WERI-Rb-1 (cell line): ENCODE measurements around the gene SEMA4D.
"Not testable (repeated sequence)": the region's sequence is repeated elsewhere in the genome, so short reads cannot be mapped to it uniquely, and the experiment has no call there.

Experiments used
- DNase-seq: peaks from one replicate; pipeline ENCODE4 v3.0.0-alpha.2; 2020
- H3K27ac ChIP-seq: fragments of 250-450 bp; sonication (Bioruptor Pico); 2 replicates; pipeline ENCODE4 v1.5.1; 2020; ENCODE audit warnings: mild to moderate bottlenecking, moderate library complexity
- H3K27me3 ChIP-seq: fragments of 250-450 bp; sonication (Bioruptor Pico); 2 replicates; pipeline ENCODE4 v1.5.1; 2021; ENCODE audit warnings: mild to moderate bottlenecking, low read depth, moderate library complexity; ENCODE audit not compliant: insufficient read depth, severe bottlenecking
- H3K36me3 ChIP-seq: fragments of 250-450 bp; sonication (Bioruptor Pico); 2 replicates; pipeline ENCODE4 v1.5.1; 2020; ENCODE audit warnings: mild to moderate bottlenecking, moderate library complexity
- H3K4me3 ChIP-seq: 2 replicates; pipeline ENCODE4 v1.5.1; 2011; ENCODE audit warnings: low read depth, mild to moderate bottlenecking, control low read depth, low read length
- H3K9me3 ChIP-seq: fragments of 250-450 bp; sonication (Bioruptor Pico); 2 replicates; pipeline ENCODE4 v1.5.1; 2021; ENCODE audit warnings: mild to moderate bottlenecking, moderate library complexity; ENCODE audit not compliant: severe bottlenecking
- TF ChIP-seq, protein P1 (sequence below): IDR thresholded peaks from 2 replicates; pipeline ENCODE4 v1.5.1; 2011; ENCODE audit warnings: low read depth, mild to moderate bottlenecking, control low read depth, inconsistent platforms, low read length

SEMA4D gene

DNA sequence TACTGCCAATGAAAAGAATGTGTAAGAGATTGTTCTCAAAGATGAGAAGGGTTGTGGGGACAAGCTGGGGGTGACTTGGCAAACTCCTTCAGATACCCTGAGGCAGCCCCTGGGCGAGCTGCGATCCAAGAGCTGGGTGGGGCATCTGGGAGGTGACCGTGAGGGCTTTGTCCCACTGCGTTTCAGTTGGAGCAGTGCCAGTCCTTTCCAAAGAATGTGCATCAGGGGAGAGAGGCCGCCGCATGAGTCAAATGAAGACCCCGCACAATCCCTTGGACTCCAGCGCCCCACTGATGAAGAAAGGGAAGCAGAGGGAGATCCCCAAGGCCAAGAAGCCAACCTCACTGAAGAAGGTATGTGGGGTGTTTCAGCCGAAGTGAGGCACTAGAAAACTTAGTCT is 151.2 kb downstream of the SEMA4D start:
- peaks cover 85% of the 10 kb centered on the region for H3K36me3 ChIP-seq
- no peaks in the 10 kb centered on the region for H3K9me3 ChIP-seq
- TF ChIP-seq, protein P1, sequence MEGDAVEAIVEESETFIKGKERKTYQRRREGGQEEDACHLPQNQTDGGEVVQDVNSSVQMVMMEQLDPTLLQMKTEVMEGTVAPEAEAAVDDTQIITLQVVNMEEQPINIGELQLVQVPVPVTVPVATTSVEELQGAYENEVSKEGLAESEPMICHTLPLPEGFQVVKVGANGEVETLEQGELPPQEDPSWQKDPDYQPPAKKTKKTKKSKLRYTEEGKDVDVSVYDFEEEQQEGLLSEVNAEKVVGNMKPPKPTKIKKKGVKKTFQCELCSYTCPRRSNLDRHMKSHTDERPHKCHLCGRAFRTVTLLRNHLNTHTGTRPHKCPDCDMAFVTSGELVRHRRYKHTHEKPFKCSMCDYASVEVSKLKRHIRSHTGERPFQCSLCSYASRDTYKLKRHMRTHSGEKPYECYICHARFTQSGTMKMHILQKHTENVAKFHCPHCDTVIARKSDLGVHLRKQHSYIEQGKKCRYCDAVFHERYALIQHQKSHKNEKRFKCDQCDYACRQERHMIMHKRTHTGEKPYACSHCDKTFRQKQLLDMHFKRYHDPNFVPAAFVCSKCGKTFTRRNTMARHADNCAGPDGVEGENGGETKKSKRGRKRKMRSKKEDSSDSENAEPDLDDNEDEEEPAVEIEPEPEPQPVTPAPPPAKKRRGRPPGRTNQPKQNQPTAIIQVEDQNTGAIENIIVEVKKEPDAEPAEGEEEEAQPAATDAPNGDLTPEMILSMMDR, result no peak
- DNase-seq, result no peak
- H3K27ac ChIP-seq, result no peak overlapping the region
- H3K4me3 ChIP-seq, result no peak overlapping the region
- H3K27me3 ChIP-seq, result no peaks in the 10 kb centered on the region

DNA sequence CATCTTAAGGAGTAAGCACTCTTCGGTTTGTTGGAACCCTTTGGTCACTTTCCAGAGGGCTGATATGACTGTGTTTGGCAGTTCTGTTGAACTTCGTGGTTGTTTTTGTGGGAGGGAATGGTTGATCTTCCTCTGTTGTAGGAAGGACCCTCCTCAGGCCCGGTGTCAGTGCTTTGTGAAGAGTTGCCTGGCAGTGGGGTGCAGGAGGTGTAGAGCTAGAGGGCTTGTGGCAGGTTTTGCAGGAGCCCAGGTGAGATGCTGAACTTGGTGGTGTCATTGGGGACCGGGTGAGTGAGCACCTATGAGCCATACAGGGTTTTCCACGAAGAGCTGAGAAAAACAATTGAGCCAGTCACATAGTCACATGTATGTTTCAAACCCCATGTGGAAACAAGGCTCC is 152.4 kb downstream of the SEMA4D start:
- H3K27ac ChIP-seq, result no peak overlapping the region
- no peaks in the 10 kb centered on the region for H3K9me3 ChIP-seq
- no peak overlapping the region for H3K4me3 ChIP-seq
- no peak for DNase-seq
- TF ChIP-seq, protein P1, result no peak
- no peaks in the 10 kb centered on the region for H3K27me3 ChIP-seq
- H3K36me3 ChIP-seq, result peaks cover 84% of the 10 kb centered on the region

DNA sequence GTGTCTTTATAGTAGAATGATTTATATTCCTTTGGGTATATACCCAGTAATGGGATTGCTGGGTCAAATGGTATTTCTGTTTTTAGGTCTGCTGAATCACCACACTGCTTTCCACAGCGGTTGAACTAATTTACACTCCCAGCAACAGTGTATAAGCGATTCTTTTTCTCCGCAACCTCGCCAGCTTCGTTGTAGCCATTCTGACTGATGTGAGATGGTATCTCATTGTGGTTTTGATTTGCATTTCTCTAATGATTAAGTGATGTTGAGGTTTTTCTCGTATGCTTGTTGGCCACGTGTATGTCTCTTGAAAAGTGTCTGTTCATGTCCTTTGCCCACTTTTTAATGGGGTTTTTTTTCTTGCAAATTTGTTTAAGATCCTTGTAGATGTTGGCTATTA is 154.1 kb downstream of the SEMA4D start:
- not testable (repeated sequence) for DNase-seq, H3K4me3 ChIP-seq, H3K27me3 ChIP-seq, H3K9me3 ChIP-seq, H3K27ac ChIP-seq
- H3K36me3 ChIP-seq, result peaks cover 72% of the 10 kb centered on the region

DNA sequence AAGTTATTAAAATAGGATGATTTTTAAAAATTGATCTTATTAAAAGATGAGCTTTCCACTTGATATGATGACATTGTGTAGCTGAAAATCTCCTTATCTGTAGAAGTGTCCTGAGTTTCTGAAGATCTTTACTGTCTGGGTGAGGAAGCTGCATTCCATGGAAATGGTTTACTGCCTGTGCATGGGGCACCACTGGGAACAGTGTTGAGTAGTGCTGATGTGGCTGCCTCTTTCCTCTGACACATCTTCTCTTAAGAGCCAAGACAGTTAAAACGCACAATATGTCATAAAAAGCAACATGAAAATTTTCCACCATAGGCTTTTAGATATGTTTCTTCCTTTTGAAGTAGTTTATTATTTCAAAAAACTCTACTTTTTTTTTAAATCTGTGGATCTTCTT is 155.0 kb downstream of the SEMA4D start:
- no peak for DNase-seq
- Histone ChIP-seq H3K36me3 (peaks cover 72% of the 10 kb centered on the region), H3K9me3 (no peaks in the 10 kb centered on the region), H3K27ac (no peak overlapping the region), H3K4me3 (no peak overlapping the region), H3K27me3 (no peaks in the 10 kb centered on the region)
- TF ChIP-seq, protein P1, result no peak

DNA sequence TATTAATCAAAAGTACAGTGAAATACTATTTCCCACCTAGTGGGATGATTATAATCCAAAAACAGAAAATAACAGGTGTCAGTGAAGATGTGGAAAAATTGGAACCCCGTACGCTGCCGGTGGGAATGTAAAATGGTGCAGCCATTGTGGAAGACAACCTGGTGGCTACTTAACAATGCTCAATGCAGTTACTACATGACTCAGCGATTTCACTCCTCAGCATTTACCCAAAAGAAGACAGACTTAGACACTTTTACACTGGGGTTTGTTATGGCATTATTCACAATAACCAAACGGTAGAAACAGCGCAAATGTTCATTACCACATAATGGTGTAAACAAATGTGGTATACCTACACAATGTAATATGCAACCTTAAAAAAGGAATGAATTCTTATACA is 155.7 kb downstream of the SEMA4D start:
- TF ChIP-seq, protein P1, result no peak
- H3K27me3 ChIP-seq, result no peaks in the 10 kb centered on the region
- no peak overlapping the region for H3K4me3 ChIP-seq
- no peak overlapping the region for H3K27ac ChIP-seq
- DNase-seq, result no peak
- peaks cover 67% of the 10 kb centered on the region for H3K36me3 ChIP-seq
- no peaks in the 10 kb centered on the region for H3K9me3 ChIP-seq

DNA sequence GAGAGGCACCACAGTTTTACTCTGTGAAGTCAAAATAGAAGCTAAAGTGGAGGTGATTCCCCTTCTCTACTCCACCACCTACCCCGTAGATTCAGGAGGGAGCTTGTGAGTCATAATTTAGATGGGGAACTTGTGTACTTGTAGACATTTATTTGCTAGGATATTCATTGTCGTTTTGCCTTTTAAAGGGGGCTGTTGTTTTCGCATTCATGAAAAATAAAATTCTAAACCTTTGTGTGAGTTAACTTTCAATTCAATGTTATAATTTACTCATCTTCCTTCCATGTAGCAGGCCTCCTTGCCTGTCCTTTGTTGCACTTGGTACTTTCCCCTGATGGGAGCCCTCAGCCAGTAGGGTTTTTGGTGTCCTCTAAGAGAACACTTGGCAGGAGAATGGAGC is 157.6 kb downstream of the SEMA4D start:
- no peak for DNase-seq
- peaks cover 67% of the 10 kb centered on the region for H3K36me3 ChIP-seq
- H3K9me3 ChIP-seq, result no peaks in the 10 kb centered on the region
- no peaks in the 10 kb centered on the region for H3K27me3 ChIP-seq
- TF ChIP-seq, protein P1, result no peak
- no peak overlapping the region for H3K4me3 ChIP-seq
- no peak overlapping the region for H3K27ac ChIP-seq

DNA sequence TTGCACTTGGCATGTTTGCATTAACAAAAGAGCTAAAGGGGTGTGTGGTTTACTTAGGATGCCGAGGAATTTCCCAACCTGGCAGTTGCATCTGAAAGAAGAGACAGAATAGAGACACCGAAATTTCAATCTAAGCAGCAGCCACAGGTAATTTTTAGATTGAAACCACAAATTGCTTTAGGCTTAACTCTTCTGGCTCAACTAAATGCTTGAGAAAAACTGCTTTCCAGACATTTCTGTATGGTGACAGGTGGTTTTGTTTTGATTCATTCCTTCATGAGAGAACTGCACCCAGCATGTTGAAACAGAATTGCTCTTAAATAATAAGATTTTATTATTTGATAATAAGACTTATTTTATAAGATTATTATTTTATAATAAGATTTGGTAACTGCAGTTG is 158.1 kb downstream of the SEMA4D start:
- H3K27me3 ChIP-seq, result no peaks in the 10 kb centered on the region
- DNase-seq, result no peak
- H3K27ac ChIP-seq, result no peak overlapping the region
- H3K36me3 ChIP-seq, result peaks cover 67% of the 10 kb centered on the region
- no peaks in the 10 kb centered on the region for H3K9me3 ChIP-seq
- TF ChIP-seq, protein P1, result no peak
- H3K4me3 ChIP-seq, result no peak overlapping the region
